ENCODE measurements around the gene SLC25A41. TPM values are rescaled to one million over a fixed set of nuclear protein-coding genes. Genes with fewer than 3 reads are reported as not detected.
"Not testable (repeated sequence)": the region's sequence is repeated elsewhere in the genome, so short reads cannot be mapped to it uniquely, and the experiment has no call there.

SLC25A41 gene
- total RNA-seq, 1 donor, result not detected

GRCh38 chr19:6412447-6413091 is 21.0 kb downstream of the SLC25A41 start:
- Histone ChIP-seq H3K9me3 (ENCODE audit: low read depth, low read length) (no peaks in the 10 kb centered on the region), H3K4me1 (ENCODE audit: insufficient read depth, low read length) (no peaks in the 10 kb centered on the region), H3K27me3 (ENCODE audit: insufficient read depth, low read length) (no peaks in the 10 kb centered on the region), H3K4me3 (ENCODE audit: low read length) (no peak overlapping the region)

DNA sequence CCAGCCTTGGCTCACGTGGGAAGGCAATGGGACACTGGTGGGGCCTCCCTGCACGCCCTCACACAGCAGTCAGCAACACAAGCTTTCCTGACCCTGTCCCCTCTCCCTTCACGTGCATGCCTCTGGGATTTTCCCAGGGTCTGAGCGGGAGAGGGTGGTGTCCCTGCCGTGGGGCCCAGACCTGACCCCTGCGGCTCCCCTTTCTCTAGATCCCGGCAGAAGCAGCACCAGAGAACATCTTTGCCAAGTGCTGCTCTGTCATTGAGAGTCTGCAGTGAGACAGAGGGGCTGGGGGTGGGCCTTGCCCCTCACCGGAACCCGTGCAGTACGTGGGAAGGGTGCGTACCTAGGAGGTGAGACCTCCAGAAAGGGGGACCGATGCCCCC is 21.5 kb downstream of the SLC25A41 start:
- Histone ChIP-seq H3K4me3 (ENCODE audit: low read length) (no peak overlapping the region), H3K4me1 (ENCODE audit: insufficient read depth, low read length) (no peaks in the 10 kb centered on the region), H3K27me3 (ENCODE audit: insufficient read depth, low read length) (no peaks in the 10 kb centered on the region), H3K9me3 (ENCODE audit: low read depth, low read length) (no peaks in the 10 kb centered on the region)

- Histone ChIP-seq H3K9me3 (ENCODE audit: low read depth, low read length) (no peaks in the 10 kb centered on the region), H3K4me3 (ENCODE audit: low read length) (no peak overlapping the region), H3K27me3 (ENCODE audit: insufficient read depth, low read length) (no peaks in the 10 kb centered on the region), H3K4me1 (ENCODE audit: insufficient read depth, low read length) (no peaks in the 10 kb centered on the region)
Measured at GRCh38 chr19:6409346-6409745, 24.2 kb downstream of the SLC25A41 start.

GRCh38 chr19:6406401-6406800 is 27.2 kb downstream of the SLC25A41 start:
- H3K4me3 ChIP-seq (ENCODE audit: low read length), result no peak overlapping the region
- no peaks in the 10 kb centered on the region for H3K27me3 ChIP-seq (ENCODE audit: insufficient read depth, low read length)
- no peaks in the 10 kb centered on the region for H3K9me3 ChIP-seq (ENCODE audit: low read depth, low read length)
- H3K4me1 ChIP-seq (ENCODE audit: insufficient read depth, low read length), result no peaks in the 10 kb centered on the region

DNA sequence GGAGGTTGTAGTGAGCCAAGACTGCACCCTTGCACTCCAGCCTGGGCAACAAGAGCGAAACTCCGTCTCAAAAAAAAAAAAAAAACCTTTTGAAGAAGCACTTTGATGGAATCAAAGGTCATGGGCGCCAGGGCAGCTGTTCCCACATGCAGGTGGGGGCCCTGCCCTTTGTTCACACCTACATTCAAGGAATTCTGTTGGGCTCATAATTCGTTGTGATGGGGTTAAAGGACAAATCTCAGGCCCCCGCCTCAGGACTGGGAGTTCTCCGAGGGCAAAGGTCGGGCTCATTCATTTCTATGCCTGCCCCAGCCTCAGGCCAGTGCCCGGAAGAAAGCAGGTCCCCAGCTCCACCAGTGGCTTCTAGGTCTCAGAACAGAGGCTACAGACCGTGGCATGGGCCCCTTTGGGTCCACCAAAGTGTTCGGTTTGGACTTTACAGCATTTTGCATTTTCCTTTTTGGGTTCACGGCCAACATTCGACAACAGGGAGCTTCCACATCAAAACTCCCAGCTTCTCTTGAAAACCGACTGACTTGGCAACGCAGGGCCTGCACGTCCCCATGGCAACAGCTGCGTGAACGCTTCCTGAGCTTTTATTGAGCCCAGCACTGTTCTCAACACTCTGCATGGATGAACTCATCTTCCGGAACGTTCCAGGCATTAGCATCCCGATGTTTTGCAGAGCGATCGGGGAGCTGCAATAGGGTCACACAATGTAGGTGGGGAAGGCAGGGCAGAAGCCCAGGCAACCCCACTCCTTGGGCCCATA is 30.5 kb downstream of the SLC25A41 start:
- Histone ChIP-seq H3K4me1 (ENCODE audit: insufficient read depth, low read length) (no peaks in the 10 kb centered on the region), H3K9me3 (ENCODE audit: low read depth, low read length) (no peaks in the 10 kb centered on the region), H3K27me3 (ENCODE audit: insufficient read depth, low read length) (no peaks in the 10 kb centered on the region), H3K4me3 (ENCODE audit: low read length) (no peak overlapping the region)

DNA sequence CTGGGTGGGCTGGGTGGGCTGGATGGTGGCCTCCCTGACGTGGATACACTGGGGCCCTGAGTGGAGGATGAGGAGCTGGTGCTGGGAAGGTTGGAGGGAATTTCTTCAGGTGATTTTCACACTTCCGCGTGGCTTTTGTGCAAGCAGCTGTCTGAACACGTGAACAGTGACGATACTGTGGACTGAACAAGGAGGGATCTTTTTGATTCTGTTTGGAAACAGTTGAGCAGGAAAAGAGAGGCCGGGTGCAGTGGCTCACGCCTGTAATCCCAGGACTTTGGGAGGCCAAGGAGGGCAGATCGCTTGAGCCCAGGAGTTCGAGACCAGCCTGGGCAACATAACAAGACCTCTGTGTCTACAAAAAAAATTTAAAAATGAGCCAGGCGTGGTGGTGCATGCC is 31.5 kb downstream of the SLC25A41 start:
- H3K4me3 ChIP-seq (ENCODE audit: low read length), result no peak overlapping the region
- no peaks in the 10 kb centered on the region for H3K9me3 ChIP-seq (ENCODE audit: low read depth, low read length)
- no peaks in the 10 kb centered on the region for H3K4me1 ChIP-seq (ENCODE audit: insufficient read depth, low read length)
- no peaks in the 10 kb centered on the region for H3K27me3 ChIP-seq (ENCODE audit: insufficient read depth, low read length)

DNA sequence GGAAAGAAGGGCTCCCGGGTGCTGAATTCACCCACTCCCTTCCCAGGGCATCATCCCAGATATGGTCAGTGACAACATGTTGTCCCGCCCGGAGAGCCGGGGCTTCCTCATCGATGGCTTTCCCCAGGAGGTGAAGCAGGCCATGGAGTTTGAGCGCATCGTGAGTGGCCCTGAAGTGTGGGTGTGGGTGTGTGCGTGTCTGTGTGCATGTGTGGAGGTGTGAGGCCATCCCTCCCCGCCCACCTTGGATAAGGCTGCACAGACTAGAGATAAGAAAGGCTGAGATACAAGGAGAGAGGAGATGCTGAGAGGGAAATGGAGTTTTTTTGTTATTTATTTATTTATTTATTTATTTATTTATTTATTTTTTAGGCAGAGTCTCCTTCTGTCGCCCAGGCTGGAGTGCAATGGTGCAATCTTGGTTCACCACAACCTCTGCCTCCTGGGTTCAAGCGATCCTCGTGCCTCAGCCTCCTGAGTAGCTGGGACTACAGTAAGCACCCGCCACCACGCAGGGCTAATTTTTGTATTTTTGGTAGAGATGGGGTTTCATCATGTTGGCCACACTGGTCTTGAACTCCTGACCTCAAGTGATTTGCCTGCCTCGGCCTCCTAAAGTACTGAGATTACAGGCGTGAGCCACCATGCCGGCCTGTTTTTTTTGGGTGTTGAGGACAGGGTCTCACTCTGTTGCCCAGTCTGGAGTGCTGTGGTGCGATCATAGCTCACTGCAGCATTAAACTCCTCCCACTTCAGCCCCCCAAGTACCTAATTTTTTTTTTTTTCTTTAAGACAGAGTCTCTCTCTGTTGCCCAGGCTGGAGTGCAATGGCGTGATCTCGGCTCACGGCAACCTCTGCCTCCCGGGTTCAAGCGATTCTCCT is 33.3 kb downstream of the SLC25A41 start:
- not testable (repeated sequence) for H3K27me3 ChIP-seq (ENCODE audit: insufficient read depth, low read length); H3K4me3 ChIP-seq (ENCODE audit: low read length); H3K4me1 ChIP-seq (ENCODE audit: insufficient read depth, low read length); H3K9me3 ChIP-seq (ENCODE audit: low read depth, low read length)

DNA sequence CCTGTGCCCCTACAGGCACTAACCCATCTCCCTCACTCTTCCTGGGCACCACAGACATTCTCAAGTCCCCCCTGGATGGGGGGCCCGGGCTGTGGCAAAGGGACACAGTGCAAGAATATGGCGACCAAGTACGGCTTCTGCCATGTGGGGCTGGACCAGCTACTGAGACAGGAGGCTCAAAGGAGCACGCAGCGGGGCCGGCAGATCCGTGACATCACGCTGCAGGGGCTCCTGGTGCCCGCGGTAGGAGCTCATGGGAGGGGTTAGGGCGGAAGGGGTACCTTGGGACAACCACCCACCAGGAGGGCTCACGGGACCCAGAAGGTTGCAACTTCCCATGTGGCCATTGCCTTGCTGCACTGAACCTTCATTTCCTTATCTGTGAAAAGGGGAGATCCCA is 37.3 kb downstream of the SLC25A41 start:
- Histone ChIP-seq H3K27me3 (ENCODE audit: insufficient read depth, low read length) (no peaks in the 10 kb centered on the region), H3K4me1 (ENCODE audit: insufficient read depth, low read length) (peaks cover 19% of the 10 kb centered on the region)

GRCh38 chr19:6394831-6395230 is 38.7 kb downstream of the SLC25A41 start:
- H3K4me3 ChIP-seq (ENCODE audit: low read length), result no peak overlapping the region
- no peaks in the 10 kb centered on the region for H3K9me3 ChIP-seq (ENCODE audit: low read depth, low read length)
- peaks cover 19% of the 10 kb centered on the region for H3K4me1 ChIP-seq (ENCODE audit: insufficient read depth, low read length)
- no peaks in the 10 kb centered on the region for H3K27me3 ChIP-seq (ENCODE audit: insufficient read depth, low read length)

More for the DNA sequence above, 37.3 kb downstream of the SLC25A41 start:
- H3K9me3 ChIP-seq (ENCODE audit: low read depth, low read length), result no peaks in the 10 kb centered on the region
- H3K4me3 ChIP-seq (ENCODE audit: low read length), result no peak overlapping the region

DNA sequence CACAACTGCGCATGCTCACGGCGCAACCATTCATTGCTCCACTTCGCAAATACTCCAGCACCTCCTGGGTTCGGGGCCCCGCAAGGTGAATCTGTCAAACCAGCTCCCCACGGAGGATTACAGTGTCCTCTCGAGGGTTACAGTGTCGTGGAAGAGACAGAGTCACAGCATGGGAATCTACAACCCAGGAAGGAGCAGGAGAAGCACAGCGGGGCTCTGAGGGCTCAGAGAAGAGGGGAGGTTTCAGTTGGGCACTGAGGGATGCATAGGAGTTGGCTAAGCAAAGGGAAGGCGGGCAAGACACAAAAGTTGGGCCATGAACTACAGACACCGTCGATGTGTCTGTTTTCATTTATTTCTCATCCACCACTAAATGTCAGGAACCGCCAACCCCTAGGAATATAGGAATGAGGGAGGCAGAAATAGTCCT is 39.6 kb downstream of the SLC25A41 start:
- H3K4me1 ChIP-seq (ENCODE audit: insufficient read depth, low read length), result peaks cover 19% of the 10 kb centered on the region
- no peaks in the 10 kb centered on the region for H3K27me3 ChIP-seq (ENCODE audit: insufficient read depth, low read length)
- H3K9me3 ChIP-seq (ENCODE audit: low read depth, low read length), result no peaks in the 10 kb centered on the region
- H3K4me3 ChIP-seq (ENCODE audit: low read length), result peak overlapping the region; percentile 88

DNA sequence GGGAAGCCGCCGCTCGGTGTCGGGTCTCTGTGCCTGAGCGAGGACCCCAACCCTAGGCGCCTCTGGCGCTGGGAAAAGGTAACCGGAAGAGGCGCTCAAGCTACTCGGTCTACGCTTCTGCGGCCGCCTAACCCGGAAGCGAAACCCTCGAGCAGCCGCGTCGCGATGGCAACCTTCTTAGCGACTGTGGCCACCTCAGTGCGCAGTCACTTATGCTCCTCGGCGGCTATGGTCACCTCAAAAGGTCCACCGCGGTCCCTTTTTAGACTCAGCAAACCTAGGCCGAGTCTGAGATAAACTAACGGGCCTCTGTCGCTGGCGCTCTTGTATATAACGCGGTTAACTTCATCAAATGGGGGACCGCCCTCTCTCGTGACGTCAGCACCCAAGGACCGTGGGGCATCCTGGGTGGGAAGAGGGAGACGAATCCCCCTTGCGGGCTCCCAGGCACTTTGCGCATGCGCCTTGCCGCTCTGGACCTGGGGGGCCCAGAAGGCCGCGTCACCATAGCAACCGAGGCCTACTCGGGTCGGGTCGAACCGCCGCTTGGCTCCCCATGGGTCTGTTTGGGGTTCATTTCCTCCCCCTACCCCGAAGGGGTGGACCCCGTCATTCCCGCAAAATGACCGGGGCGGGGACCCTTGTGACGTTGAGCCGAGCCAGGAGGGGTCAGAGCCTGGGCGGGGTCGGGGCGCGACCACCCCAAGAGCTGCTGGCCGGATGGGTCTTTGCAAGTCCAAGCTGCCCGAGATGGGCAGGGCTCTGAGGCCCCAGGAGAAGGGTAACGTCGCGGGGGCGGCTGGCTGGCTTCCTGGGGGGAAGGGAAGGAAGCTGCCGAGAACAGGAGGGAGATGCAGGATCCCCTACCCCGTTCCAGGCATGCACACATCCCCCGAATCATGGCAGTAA is 40.2 kb downstream of the SLC25A41 start, which contains the start of gene GTF2F1:
Gene GTF2F1 (minus strand): TSS at position 91 of the 909 bp plus-strand sequence. CDS start 169 bp downstream, outside the sequence.
- Histone ChIP-seq H3K27me3 (ENCODE audit: insufficient read depth, low read length) (no peaks in the 10 kb centered on the region), H3K9me3 (ENCODE audit: low read depth, low read length) (no peaks in the 10 kb centered on the region), H3K4me3 (ENCODE audit: low read length) (peak within 1 kb of the TSS; percentile 88), H3K4me1 (ENCODE audit: insufficient read depth, low read length) (peaks cover 19% of the 10 kb centered on the region)

DNA sequence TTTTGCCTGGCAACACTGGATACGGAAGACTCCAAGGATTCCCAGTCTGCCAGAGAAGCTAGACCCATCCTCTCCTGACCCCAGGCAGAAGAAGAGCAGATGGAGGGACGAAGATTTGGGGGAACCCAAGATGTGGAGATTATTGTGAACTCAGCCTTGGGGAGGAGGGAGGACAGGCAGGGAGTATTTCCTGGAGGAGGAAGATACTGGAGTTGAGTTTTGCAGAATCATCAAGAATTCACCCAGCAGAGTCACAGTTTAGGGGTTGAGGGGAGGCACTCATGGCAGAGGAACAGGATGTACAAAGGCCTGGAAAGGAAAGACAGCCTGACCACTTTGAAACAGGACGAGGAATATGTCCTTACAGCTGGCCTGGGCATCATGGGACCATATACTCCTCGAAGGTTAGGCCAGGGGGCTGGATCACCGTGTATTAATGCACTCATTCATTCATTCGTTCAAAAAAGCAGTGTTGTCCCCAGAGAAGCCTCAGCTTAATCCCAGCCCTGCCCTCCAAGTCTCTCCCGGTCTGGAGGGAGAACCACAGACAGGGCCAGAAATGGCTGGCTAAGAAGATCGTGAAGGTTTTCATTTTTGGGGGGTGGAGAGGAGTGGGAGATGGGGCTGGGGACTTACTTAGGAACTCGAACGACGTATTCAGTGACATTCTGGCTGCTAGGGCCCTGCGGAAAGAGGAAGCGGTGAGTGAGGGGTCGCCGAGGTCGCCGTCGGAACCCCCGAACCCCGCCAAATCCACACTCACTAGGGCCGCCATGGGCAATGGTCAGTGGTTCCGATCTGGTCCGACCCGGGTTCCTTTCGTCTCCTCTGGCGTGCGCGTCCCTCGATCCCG is 41.1 kb downstream of the SLC25A41 start:
- peaks cover 19% of the 10 kb centered on the region for H3K4me1 ChIP-seq (ENCODE audit: insufficient read depth, low read length)
- H3K9me3 ChIP-seq (ENCODE audit: low read depth, low read length), result no peaks in the 10 kb centered on the region
- peak overlapping the region; percentile 88 for H3K4me3 ChIP-seq (ENCODE audit: low read length)
- H3K27me3 ChIP-seq (ENCODE audit: insufficient read depth, low read length), result no peaks in the 10 kb centered on the region

DNA sequence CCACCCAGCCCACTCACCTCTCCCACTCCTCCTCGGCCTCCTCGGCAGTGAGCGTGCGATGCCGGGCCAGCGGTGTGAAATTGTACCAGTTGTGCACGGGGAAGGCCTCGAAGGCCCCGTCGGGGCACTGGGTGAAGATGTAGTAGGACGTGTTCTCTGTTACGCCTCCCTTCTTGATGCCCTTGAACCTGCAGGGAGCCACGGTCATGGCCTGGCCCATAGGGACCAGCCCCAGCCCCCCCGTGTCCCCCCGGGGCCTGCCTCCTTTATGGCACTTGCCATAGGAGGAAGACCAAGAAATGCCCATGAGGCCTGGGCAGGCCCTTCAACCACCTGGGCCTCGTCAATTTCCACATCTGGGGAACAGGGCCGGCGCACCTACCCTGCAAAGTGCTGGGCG is 46.2 kb downstream of the SLC25A41 start:
- Histone ChIP-seq H3K4me3 (ENCODE audit: low read length) (no peak overlapping the region), H3K4me1 (ENCODE audit: insufficient read depth, low read length) (peaks cover 9% of the 10 kb centered on the region), H3K9me3 (ENCODE audit: low read depth, low read length) (no peaks in the 10 kb centered on the region), H3K27me3 (ENCODE audit: insufficient read depth, low read length) (no peaks in the 10 kb centered on the region)
